HCT116 (cell line): ENCODE data around the gene UQCC5.

Experiments used
- CEBPB ChIP-seq: IDR thresholded peaks from 2 replicates; pipeline ENCODE4 v1.6.1; 2012; ENCODE audit warnings: low read depth
- EZH2phosphoT487 ChIP-seq: fragments of 200-600 bp; IDR thresholded peaks from 2 replicates; pipeline ENCODE4 v1.6.1; 2018; ENCODE audit warnings: antibody characterized with exemption, borderline replicate concordance
- POLR2AphosphoS5 ChIP-seq: IDR thresholded peaks from 2 replicates; pipeline ENCODE4 v1.6.1; 2011; ENCODE audit warnings: mild to moderate bottlenecking, low read depth, low read length, moderate library complexity
- TF ChIP-seq, protein P1 (sequence below), 3 experiments: fragments of 200-600 bp in 1 of 3; sonication (generic) in 1 of 3; IDR thresholded peaks in 2 of 3; conservative IDR thresholded peaks in 1 of 3; 2 replicates each; pipeline ENCODE4 v1.5.1; 2012 to 2017; ENCODE audit warnings: low read depth in 2 of 3, low read length in 2 of 3, antibody characterized with exemption in 1 of 3, borderline replicate concordance in 1 of 3, control low read depth in 1 of 3, mild to moderate bottlenecking in 1 of 3, mixed read lengths in 1 of 3, mixed run types in 1 of 3, moderate library complexity in 1 of 3; ENCODE audit not compliant: insufficient read depth in 1 of 3

DNA sequence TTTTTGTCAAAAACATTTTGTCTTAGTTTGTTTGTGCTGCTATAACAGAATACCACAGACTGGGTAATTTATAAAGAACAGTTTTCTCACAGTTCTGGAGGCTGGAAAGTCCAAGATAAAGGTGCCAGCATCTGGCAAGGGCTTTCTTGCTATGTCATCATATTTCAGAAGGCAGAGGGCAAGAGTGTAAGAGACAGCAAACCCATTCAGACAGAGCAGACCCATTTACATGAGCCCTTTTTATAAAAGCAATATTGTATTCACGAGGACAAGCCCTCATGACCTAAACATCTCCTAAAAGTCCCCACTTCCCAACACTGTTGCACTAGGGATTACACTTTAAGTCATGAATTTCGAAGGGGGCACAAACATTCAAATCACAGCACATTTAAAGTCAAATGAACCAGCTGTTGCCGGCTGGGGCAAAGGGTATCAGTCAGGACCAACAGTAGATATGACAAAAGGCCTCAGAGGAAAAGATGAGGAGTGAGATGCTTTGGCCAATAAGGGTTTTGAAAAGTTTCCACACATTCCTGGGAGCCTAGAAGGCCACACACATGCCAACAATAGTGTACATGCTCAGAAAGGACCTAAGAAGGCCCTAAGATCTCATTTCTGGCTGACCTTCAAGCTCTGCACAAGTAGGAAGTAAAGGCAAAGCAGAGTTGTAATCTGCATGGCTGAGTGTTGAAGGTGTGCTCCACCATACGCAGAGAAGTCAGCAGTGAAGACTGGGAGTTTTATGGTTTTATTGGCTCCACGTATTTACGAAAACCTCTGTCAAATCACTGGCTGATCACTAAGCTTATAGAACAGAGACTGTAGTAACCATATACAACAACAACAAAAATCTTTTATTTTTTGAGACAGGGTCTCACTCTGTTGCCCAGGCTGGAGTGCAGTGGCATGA is 37.9 kb downstream of the UQCC5 start:
- TF ChIP-seq EZH2phosphoT487 (no peak), POLR2AphosphoS5 (no peak), CEBPB (no peak)
- TF ChIP-seq, protein P1, sequence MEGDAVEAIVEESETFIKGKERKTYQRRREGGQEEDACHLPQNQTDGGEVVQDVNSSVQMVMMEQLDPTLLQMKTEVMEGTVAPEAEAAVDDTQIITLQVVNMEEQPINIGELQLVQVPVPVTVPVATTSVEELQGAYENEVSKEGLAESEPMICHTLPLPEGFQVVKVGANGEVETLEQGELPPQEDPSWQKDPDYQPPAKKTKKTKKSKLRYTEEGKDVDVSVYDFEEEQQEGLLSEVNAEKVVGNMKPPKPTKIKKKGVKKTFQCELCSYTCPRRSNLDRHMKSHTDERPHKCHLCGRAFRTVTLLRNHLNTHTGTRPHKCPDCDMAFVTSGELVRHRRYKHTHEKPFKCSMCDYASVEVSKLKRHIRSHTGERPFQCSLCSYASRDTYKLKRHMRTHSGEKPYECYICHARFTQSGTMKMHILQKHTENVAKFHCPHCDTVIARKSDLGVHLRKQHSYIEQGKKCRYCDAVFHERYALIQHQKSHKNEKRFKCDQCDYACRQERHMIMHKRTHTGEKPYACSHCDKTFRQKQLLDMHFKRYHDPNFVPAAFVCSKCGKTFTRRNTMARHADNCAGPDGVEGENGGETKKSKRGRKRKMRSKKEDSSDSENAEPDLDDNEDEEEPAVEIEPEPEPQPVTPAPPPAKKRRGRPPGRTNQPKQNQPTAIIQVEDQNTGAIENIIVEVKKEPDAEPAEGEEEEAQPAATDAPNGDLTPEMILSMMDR (IDR thresholded peaks at IDR 0.05 in 2 of 3, conservative IDR thresholded peaks at IDR 0.05 in 1 of 3; ENCODE audit: borderline replicate concordance in 1 of 3, insufficient read depth in 1 of 3, low read depth in 2 of 3, low read length in 2 of 3), result no peak
